Fibroblast of pulmonary artery (primary cell): ENCODE data around the gene ENOPH1.
"Not testable (repeated sequence)": the region's sequence is repeated elsewhere in the genome, so short reads cannot be mapped to it uniquely, and the experiment has no call there.

Experiments
- DNase-seq: peaks from one replicate; pipeline ENCODE4 v3.0.0-alpha.2; 2010; ENCODE audit warnings: low read depth
- H3K4me3 ChIP-seq: replicated peaks from 2 replicates; pipeline ENCODE4 v1.5.1; 2011; ENCODE audit warnings: low read depth, mild to moderate bottlenecking, control low read depth, low read length, moderate library complexity
- TF ChIP-seq, protein P1 (sequence below): IDR thresholded peaks from 2 replicates; pipeline ENCODE4 v1.5.1; 2011; ENCODE audit warnings: mild to moderate bottlenecking, control low read depth, low read length, inconsistent platforms; ENCODE audit errors: missing control alignments

Gene ENOPH1

GRCh38 chr4:82467471-82467870 is 37.1 kb downstream of the ENOPH1 start:
- peak; percentile 89 for DNase-seq
- H3K4me3 ChIP-seq = no peak overlapping the region
- TF ChIP-seq, protein P1, sequence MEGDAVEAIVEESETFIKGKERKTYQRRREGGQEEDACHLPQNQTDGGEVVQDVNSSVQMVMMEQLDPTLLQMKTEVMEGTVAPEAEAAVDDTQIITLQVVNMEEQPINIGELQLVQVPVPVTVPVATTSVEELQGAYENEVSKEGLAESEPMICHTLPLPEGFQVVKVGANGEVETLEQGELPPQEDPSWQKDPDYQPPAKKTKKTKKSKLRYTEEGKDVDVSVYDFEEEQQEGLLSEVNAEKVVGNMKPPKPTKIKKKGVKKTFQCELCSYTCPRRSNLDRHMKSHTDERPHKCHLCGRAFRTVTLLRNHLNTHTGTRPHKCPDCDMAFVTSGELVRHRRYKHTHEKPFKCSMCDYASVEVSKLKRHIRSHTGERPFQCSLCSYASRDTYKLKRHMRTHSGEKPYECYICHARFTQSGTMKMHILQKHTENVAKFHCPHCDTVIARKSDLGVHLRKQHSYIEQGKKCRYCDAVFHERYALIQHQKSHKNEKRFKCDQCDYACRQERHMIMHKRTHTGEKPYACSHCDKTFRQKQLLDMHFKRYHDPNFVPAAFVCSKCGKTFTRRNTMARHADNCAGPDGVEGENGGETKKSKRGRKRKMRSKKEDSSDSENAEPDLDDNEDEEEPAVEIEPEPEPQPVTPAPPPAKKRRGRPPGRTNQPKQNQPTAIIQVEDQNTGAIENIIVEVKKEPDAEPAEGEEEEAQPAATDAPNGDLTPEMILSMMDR = no peak

- TF ChIP-seq, protein P1 = no peak
- no peak overlapping the region for H3K4me3 ChIP-seq
- peak; percentile 68 for DNase-seq
Observed at GRCh38 chr4:82469791-82470345, 39.5 kb downstream of the ENOPH1 start.

DNA sequence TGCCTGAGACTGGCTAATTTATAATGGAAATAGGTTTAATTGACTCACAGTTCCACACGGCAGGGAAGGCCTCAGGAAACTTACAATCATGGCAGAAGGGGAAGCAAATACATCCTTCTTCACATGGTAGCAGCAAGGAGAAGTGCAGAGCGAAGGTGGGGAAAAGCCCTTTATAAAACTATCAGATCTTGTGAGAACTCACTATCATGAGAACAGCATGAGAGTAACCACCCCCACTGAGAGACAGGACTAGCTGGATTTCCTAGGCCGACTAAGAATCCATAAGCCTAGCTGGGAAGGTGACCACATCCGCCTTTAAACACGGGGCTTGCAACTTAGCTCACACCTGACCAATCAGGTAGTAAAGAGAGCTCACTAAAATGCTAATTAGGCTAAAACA is 42.7 kb downstream of the ENOPH1 start:
- DNase-seq, H3K4me3 ChIP-seq: not testable (repeated sequence)

DNA sequence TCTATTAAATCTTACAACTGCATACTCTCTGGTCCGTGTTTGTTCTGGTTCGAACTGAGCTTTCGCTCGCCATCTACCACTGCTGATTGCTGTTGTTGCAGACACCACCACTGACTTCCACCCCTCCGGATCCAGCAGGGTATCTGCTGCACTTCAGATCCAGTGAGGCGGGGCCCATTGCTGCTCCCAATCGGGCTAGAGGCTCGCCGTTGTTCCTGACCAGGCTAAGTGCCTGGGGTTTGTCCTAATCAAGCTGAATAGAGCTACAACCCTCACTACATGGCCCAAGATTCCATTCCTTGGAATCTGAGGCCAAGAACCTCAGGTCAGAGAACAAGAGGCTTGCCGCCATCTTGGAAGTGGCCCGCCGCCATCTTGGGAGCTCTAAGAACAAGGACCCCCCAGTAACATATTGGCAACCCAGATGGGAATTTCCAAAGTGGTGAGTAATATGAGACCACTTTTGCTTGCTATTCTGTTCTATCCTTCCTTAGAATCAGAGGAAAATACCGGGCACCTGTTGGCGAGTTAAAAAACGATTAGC is 43.3 kb downstream of the ENOPH1 start:
- H3K4me3 ChIP-seq = no peak overlapping the region
- TF ChIP-seq, protein P1 = no peak
- no peak for DNase-seq

GRCh38 chr4:82475931-82476330 is 45.5 kb downstream of the ENOPH1 start:
- not testable (repeated sequence) for DNase-seq, H3K4me3 ChIP-seq

- H3K4me3 ChIP-seq, DNase-seq: not testable (repeated sequence)
Observed at GRCh38 chr4:82477469-82477868, 47.1 kb downstream of the ENOPH1 start.

DNA sequence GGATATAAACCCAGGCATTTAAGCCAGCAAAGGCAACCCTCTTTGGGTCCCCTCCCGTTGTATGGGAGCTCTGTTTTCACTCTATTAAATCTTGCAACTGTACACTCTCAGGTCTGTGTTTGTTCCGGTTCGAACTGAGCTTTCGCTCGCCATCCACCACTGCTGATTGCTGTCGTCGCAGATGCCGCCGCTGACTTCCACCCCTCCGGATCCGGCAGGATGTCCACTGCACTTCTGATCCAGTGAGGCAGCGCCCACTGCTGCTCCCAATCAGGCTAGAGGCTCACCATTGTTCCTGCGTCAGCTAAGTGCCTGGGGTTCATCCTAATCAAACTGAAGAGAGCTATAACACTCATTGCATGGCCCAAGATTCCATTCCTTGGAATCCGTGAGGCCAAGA is 49.2 kb downstream of the ENOPH1 start:
- no peak for DNase-seq
- TF ChIP-seq, protein P1 = no peak
- no peak overlapping the region for H3K4me3 ChIP-seq

GRCh38 chr4:82480771-82481505 is 50.5 kb downstream of the ENOPH1 start:
- TF ChIP-seq, protein P1 = no peak
- DNase-seq = no peak
- no peak overlapping the region for H3K4me3 ChIP-seq
